Stimulated activated naive CD8-positive, alpha-beta T cell treated with anti-CD3 and anti-CD28 coated beads, Interleukin-15, Interleukin-2, amounts not matched to agents 100 U/mL and 50 U/mL, for 24 hours (primary cell): ENCODE measurements around the gene PACRG.

Source experiments
- ATAC-seq: fragments of 150-1000 bp; cut with Tn5 transposase; one replicate; pipeline ENCODE4 v1.10.0; 2021
- DNase-seq: peaks from one replicate; pipeline ENCODE4 v3.0.0; 2021

PACRG gene

GRCh38 chr6:163010145-163010544 lies 282.4 kb downstream of the PACRG start:
- DNase-seq (no peak), ATAC-seq (no peak)

- DNase-seq (no peak), ATAC-seq (no peak)
These were observed 287.0 kb downstream of the PACRG start for GRCh38 chr6:163014736-163015135.

- ATAC-seq (no peak), DNase-seq (no peak)
These were observed 290.0 kb downstream of the PACRG start for GRCh38 chr6:163017801-163018200.

- DNase-seq: no peak
- ATAC-seq: no peak
These were observed 292.2 kb downstream of the PACRG start for GRCh38 chr6:163019926-163020325.

DNA sequence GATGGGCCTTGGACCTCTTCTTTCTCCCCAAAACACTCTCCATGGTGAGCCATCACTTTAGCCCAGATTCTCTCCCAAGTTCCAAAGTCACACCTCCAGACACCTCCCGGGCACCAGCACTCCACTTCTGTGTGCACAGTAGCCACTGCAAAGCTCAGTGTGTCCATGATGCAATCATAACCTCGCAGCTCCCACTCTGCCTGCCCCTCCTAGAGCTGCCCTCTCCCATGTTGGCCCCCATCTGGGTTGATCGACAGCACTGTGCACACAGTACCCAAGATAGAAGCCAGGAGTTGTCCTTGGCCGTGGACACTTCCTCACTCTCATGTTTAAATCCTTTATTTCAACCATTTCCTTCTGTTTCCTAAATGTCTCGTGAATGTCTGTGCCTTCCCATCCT lies 293.3 kb downstream of the PACRG start:
- DNase-seq (no peak), ATAC-seq (no peak)

GRCh38 chr6:163023700-163024099 lies 295.9 kb downstream of the PACRG start:
- ATAC-seq: no peak
- no peak for DNase-seq

DNA sequence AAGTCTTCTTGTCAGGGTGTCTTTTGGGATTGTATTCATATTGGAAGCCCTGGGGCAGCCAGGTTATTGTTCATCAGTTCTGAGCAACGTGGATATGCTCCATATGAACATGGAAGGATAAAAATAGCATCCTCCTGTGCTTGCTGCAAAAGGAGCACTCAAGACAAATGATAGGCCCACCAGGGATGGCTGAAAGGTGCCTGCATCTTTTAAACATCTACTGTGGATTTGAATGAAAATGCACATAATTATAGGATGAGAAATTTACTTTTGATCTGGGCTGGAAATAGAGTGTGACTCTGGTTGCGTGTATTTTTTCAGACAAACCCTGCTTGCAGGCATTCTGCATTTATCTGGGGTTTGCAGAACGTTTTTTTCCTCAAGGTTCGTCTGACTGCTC lies 299.1 kb downstream of the PACRG start:
- DNase-seq: no peak
- ATAC-seq: no peak

DNA sequence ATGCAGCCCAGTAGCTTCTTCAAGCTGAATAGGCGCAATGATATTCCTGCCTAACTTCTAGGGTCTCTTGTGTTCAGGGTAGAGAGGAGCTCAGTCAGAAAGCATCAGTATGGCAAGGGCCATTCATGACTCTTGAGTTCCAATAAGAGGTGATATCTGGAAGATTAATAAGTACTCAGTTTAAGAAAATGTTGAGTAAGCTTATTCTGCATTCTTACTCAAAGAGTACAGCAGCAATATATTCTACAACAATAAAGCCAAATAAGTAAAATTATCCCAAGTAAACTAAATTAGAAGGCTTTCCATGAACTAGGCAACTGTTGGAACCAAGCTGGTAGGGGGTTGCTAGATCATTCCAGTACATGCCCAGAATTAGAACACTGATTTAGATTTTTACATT lies 303.2 kb downstream of the PACRG start:
- no peak for ATAC-seq
- DNase-seq: no peak

DNA sequence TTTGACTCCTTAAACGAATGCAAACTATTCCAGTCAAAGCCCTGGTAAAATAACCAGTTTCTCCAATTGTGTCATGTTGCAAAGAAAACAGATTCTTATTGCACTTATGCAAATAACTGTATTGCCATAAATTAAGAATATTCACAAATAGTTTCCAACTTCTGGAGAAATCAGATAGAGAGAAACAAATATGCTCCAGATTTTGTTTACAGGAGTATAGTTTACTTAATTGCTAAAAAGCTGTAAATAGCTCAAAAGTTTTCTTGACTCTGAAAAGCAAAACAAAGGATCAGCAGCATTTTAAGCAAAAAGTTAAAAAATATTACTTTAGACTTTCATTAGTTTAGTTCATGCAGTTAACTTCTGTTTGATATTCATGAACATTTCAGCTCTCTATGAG lies 304.2 kb downstream of the PACRG start:
- DNase-seq: no peak
- no peak for ATAC-seq

DNA sequence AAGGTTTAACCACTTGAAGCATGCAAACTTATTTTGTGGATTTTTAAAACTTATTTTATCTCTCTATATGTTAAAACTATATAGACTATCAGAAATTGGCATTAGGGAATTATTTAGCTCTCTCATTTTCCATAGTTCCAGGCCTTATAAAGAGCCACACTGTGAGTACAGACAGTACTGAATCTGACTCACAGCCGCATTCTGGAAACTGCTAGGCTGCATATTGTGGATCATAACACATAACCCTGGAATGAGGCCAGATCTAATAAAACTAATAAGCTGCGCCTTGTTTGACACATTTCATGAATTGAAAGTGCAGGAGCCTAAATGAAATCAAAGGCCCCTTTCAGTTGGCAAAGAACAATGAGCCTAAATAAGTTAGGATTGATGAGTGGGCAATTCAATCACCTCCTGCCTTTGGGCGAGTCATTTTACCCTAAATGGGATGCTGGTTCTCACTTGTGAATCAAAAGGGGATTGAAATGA lies 308.4 kb downstream of the PACRG start:
- no peak for DNase-seq
- no peak for ATAC-seq

DNA sequence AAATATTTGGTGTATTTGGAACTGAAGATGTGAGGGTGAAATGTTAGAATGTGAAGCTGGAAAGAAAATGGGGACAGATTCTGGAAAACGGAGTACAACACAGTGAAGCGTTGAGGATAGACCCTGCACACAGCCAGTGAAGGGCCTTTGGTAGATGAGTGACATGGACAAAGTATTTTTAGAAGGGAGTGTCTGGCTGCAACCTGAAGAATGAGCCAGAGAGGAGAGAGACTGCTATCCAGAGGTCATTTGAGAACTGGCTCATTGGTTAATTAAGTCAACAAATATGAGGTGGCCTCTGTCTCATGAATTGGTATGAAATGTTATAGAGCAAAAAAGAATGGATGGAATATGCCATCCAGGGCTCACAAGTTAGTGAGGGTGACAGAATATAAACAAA lies 310.5 kb downstream of the PACRG start:
- ATAC-seq: no peak
- no peak for DNase-seq

DNA sequence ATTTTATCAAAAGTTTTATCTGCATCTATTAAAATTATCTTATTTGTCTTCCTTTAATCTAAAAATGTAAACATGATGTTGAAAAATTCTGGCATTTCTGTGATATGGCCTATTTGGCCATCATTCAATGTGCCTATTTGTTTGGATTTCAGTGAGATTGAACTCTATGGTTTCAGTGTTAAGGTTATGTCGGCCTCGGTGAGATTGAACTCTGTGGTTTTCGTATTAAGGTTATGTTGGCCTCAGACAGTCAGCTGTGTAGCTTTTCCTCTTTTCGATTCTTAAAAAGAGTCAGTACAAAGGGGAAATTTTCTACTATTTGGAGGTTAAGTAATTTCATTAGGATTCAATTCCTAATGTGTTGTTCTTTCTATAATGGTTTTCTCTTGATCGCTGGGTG lies 320.6 kb downstream of the PACRG start:
- DNase-seq (no peak), ATAC-seq (no peak)

GRCh38 chr6:163053667-163054344 lies 326.0 kb downstream of the PACRG start:
- DNase-seq (no peak), ATAC-seq (no peak)

DNA sequence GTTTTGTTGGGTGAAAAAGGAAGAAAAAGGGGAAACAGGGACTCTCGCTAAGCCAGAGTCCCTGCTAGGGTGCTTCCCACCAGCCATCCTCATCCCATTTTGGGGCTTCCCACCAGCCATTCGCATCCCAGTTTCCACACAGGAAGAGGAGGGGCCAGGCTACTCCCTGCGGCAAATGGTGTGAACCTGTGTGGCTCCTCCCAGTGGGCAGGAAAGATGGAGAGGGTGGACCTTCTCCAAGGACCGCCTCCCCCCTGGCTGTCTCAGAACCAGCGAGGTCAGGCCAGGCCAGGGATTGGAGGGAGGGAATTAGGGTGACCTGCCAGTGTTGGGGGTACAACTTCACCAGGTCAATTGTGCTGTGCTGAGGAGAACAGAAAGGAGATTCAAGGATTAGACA lies 326.9 kb downstream of the PACRG start:
- no peak for ATAC-seq

DNA sequence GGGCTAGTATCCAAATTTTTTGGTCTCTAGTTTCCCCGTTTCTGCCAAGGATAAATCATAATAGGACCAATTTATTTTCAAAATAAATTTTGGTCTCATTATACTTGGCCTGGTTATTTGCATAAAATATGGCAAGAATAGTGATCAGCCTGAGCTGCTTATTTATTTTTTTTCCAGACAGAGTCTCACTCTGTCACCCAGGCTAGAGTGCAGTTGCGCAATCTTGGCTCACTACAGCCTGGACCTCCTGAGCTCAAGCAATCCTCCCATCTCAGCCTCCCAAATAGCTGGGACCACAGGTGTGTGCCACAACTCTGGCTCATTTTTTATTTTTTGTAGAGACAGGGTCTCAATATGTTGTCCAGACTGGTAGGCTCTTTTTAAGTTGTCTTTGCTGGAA lies 329.5 kb downstream of the PACRG start:
- ATAC-seq (no peak), DNase-seq (no peak)

More for the DNA sequence above, 326.9 kb downstream of the PACRG start:
- no peak for DNase-seq

DNA sequence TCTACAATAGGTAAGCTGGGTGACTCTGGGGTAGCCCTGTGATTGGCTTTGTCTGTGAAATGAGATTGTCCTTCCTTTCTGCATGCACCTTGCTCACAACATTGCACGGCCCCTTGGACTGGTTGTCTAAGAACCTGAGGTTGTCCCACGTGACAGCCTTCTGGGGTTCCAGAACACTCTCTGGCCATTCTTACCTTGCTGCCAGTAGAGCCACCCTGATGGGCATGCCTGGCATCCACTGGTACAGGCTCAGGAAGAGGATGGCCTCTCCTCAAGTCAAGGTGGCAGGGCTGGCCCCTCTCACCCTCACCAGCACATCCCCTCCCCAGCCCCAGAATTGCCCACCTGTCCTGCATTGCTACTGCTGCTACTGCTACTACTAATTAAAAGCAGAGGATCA lies 335.0 kb downstream of the PACRG start:
- ATAC-seq (no peak), DNase-seq (no peak)

DNA sequence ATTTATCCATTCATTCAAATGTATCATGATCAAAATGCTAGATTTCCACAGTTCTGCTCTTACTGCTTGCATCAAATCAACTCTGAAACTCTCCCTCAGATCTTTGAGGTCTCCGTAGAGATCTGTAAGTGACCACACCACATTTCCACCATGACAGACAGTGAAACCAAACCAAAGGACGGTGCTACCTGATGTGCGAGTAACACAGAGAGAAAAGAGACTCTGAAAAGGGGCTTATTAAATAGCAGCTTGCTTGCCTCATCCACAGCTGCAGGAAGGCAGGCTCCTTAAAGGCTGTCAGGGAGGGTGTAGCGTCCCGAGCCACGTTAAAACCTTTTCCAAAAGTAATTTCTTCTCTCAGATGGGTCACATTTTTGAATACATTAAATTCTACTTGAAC lies 335.8 kb downstream of the PACRG start:
- no peak for ATAC-seq
- no peak for DNase-seq

- DNase-seq: no peak
- ATAC-seq: no peak
These were observed 336.6 kb downstream of the PACRG start for GRCh38 chr6:163064397-163064796.

DNA sequence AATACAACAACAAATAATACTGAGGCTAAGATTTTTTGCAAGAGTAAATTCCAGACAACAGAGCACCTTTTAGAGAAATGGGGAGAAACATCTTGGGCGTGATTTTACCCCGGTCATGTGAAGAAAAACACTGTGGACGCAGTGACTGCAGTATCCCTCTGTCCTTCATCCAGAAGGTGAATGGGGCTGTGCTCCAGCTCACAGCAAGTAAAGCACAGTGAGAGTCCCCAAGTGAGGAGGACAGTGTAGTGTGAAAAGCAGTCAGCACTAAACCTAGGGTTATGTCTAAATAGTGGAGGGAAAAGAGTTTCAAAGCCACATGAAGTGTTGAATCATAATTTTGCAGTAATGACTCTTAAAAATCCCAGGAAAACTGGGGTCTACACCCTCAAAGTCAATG lies 338.4 kb downstream of the PACRG start:
- ATAC-seq: no peak
- DNase-seq: no peak

DNA sequence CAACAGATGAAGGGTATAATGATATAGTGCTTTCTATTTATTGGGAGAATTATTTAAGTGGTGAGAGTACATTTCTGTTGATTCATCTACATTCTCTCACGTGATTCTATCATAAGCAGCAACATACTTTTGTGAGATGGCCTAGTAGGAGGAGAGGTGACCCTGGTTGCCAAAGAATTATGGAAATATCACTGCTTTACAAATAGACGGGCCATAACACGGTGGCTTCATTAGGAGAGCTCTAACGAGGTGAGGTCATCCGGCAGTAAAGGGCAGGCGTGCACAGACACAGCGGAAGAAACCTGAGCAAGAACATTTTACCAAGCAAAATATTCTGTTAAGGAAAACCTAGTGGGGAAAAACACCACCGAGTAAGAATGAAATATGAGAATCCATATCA lies 349.4 kb downstream of the PACRG start:
- ATAC-seq: no peak
- DNase-seq: no peak

DNA sequence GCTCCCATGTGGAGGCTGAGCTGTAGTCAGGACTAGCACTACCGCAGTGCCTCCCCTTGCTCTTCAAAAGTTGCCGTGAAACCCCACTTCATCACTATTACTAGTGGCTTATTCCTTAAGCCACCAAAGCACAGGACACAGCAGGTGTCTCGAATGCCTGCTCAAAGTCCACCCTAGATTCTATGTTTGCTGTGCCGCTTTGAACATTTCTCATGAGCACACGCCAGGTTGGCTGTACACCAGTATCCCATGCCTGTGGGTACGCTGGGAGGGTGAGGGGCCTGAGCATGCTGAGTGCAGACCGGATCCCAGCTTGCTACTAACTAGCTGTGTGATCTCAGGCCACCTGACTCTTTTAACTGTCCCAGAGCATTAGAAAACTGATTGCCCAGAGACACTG lies 350.9 kb downstream of the PACRG start:
- ATAC-seq (no peak), DNase-seq (no peak)

- DNase-seq: no peak
- ATAC-seq: no peak
These were observed 352.5 kb downstream of the PACRG start for GRCh38 chr6:163080228-163080627.

DNA sequence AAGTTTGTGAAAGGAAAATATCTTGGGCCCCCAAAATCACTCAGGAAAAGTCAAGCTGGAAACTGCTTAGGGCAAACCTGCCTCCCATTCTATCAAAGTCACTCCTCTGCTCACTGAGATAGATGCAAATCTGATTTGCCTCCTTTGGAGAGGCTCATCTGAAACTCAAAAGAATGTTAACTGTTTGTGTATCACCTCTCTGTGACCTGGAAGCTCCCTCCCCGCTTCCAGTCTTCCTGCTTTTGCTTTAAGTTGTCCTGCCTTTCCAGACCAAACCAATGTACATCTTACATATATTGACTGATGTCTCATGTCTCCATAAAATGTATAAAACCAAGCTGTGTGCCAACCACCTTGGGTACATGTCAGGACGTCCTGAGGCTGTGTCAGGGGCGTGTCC lies 355.4 kb downstream of the PACRG start:
- ATAC-seq (no peak), DNase-seq (no peak)

DNA sequence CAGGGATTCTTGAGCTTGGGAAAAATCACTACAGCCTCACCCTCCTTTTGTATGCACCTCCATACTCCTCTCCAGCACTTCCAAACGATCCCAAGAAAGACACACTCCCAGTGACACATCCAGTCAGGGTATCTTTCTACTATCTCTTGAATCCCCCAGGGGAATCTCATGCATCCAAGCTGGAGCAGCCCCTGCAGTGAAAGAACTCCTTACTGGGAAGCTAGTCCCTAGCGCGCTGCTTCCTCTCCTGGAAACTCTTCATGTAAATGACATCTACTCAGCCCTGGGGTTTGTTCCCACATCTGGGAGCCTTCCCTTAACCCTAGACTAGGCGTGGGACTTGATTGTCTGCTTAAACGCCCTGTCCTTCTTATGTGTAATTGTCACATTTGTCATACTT lies 357.7 kb downstream of the PACRG start:
- DNase-seq (no peak), ATAC-seq (no peak)
